Esophagus squamous epithelium (tissue), 5 donors: Measurements from ENCODE around the gene PFKP. TPM values are rescaled to one million over a fixed set of nuclear protein-coding genes. Genes with fewer than 3 reads are reported as not detected.

Source experiments
- DNase-seq: peaks from one replicate; lab custom pipeline; 2025; lab: John Stamatoyannopoulos, UW
- H3K27ac ChIP-seq, 4 donors: fragments of 200-600 bp; sonication (generic); one replicate each; pipeline ENCODE4 v1.5.1; 2016 to 2019; ENCODE audit warnings: mild to moderate bottlenecking in 1 of 4
- H3K27me3 ChIP-seq, 4 donors: fragments of 200-600 bp; sonication (generic); 1 replicate in 3 of 4; 2 replicates in 1 of 4; pipeline versions ENCODE4 v1.5.1 to v1.6.0; 2017 to 2021; ENCODE audit warnings: antibody characterized with exemption in 1 of 4
- H3K36me3 ChIP-seq, 3 donors: fragments of 200-600 bp; sonication (generic); one replicate each; pipeline ENCODE4 v1.5.1; 2016 to 2019
- H3K4me1 ChIP-seq, 3 donors: fragments of 200-600 bp; sonication (generic); one replicate each; pipeline ENCODE4 v1.5.1; 2017 to 2019
- H3K4me3 ChIP-seq, 4 donors: fragments of 200-600 bp; sonication (generic); 1 replicate in 3 of 4; 2 replicates in 1 of 4; pipeline ENCODE4 v1.5.1; 2016 to 2019; ENCODE audit warnings: mild to moderate bottlenecking in 2 of 4, moderate library complexity in 1 of 4
- H3K9me3 ChIP-seq, 3 donors: fragments of 200-600 bp; sonication (generic); one replicate each; pipeline ENCODE4 v1.5.1; 2016 to 2019
- CTCF ChIP-seq, 6 experiments: fragments of 450-650 bp in 4 of 6; fragments of 200-600 bp in 2 of 6; sonication (generic) in 2 of 6; IDR thresholded peaks; one replicate each; pipeline ENCODE4 v1.5.1; 2016 to 2019; ENCODE audit warnings: antibody characterized with exemption in 6 of 6, mild to moderate bottlenecking in 4 of 6, moderate library complexity in 4 of 6
- POLR2A ChIP-seq, 4 donors: fragments of 450-650 bp; IDR thresholded peaks; one replicate each; pipeline ENCODE4 v1.6.1; 2017; ENCODE audit warnings: antibody characterized with exemption in 4 of 4, mild to moderate bottlenecking in 4 of 4, moderate library complexity in 3 of 4
- WGBS, 2 donors: methylation state at CpG; one replicate each; pipeline ENCODE4 v1.1.5; 2018; 5-methylcytosine and 5-hydroxymethylcytosine counted together
- intact Hi-C: fragments of 100-400 bp; cut with DNase I; formaldehyde crosslinking; loops from one replicate; pipeline ENCODE4 v1.15.0; 2022
- total RNA-seq, 4 donors: library from RNA; depleted of rRNA; stranded (reverse); fragments of >200 nt; gene quantifications; one replicate each; pipeline ENCODE4 v1.1.0, GENCODE V29; 2016
- donor health status: DM: yes; HTN: yes; CAD: no.

The PFKP gene
- total RNA-seq, 4 donors from 2014 or later = 69.7 to 94.0 (median 86.4) TPM

DNA sequence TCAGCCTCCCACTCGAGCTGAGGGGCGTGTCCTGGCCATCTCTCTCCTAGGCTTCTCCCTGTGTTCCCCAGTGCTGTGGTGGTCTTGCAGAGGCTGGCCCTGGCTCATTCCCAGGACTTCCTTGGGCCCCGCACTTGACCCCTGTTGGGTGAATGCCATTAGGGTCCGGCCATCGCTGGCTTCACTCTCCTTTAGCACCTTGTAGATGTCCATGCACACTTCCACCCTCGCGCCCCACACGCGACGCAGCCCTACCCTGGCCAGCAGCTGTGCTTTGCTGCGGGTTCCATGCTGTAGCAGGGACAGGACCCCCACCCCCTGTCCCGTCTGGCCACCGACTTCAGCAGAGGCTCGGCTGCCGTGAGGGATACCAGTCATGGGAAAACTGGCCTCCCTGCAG lies 58.9 kb downstream of the PFKP start:
- no peak overlapping the region for H3K27ac ChIP-seq
- intact Hi-C loops = no loop called here
- H3K36me3 ChIP-seq = peaks cover 0 to 89% (median 17%) of the 10 kb centered on the region in 3 donors

GRCh38 chr10:3126741-3127346 lies 59.5 kb downstream of the PFKP start:
- intact Hi-C loops = no loop called here
- Histone ChIP-seq H3K4me1 (peaks cover 4 to 41% (median 14%) of the 10 kb centered on the region in 3 donors), H3K4me3 (no peak overlapping the region), H3K27me3 (no peaks in the 10 kb centered on the region), H3K27ac (no peak overlapping the region), H3K9me3 (no peaks in the 10 kb centered on the region), H3K36me3 (peaks cover 3 to 90% (median 17%) of the 10 kb centered on the region in 3 donors)
- no peak for DNase-seq
- WGBS, 2 donors = 41% methylated on average over 9 of the region's 25 CpGs; no CpG with 5 or more reads in 1 of the 2 donors
- no peak for TF ChIP-seq POLR2A (IDR thresholded peaks at IDR 0.05)
- TF ChIP-seq CTCF (IDR thresholded peaks at IDR 0.05) = no peak

More for the DNA sequence above, 58.9 kb downstream of the PFKP start:
- no peak for DNase-seq
- WGBS, 2 donors = 76 to 78% methylated on average over 4 to 8 of the region's 15 CpGs
- TF ChIP-seq POLR2A (IDR thresholded peaks at IDR 0.05) = no peak
- TF ChIP-seq CTCF (IDR thresholded peaks at IDR 0.05) = no peak
- H3K4me3 ChIP-seq = no peak overlapping the region
- H3K27me3 ChIP-seq = no peaks in the 10 kb centered on the region
- H3K9me3 ChIP-seq = no peaks in the 10 kb centered on the region
- H3K4me1 ChIP-seq = peaks cover 4 to 35% (median 14%) of the 10 kb centered on the region in 3 donors

GRCh38 chr10:3127921-3128320 lies 60.6 kb downstream of the PFKP start:
- no peaks in the 10 kb centered on the region for H3K9me3 ChIP-seq
- no peak overlapping the region for H3K27ac ChIP-seq
- no peak overlapping the region for H3K4me3 ChIP-seq
- H3K27me3 ChIP-seq = no peaks in the 10 kb centered on the region
- no peak for DNase-seq
- H3K4me1 ChIP-seq = peaks cover 4 to 45% (median 14%) of the 10 kb centered on the region in 3 donors
- peaks cover 13 to 90% (median 17%) of the 10 kb centered on the region in 3 donors for H3K36me3 ChIP-seq
- 81 to 89% methylated on average over 3 to 9 of the region's 10 CpGs for WGBS, 2 donors
- TF ChIP-seq POLR2A (IDR thresholded peaks at IDR 0.05) = no peak
- no peak for TF ChIP-seq CTCF (IDR thresholded peaks at IDR 0.05)
- intact Hi-C loops = no loop called here

- Histone ChIP-seq H3K36me3 (peaks cover 15 to 90% (median 16%) of the 10 kb centered on the region in 3 donors), H3K4me1 (peaks cover 4 to 45% (median 14%) of the 10 kb centered on the region in 3 donors), H3K4me3 (no peak overlapping the region), H3K27me3 (no peaks in the 10 kb centered on the region), H3K9me3 (no peaks in the 10 kb centered on the region), H3K27ac (no peak overlapping the region)
- DNase-seq = no peak
- WGBS, 2 donors = 94 to 97% methylated on average over 17 to 20 of the region's 24 CpGs
- intact Hi-C loops = no loop called here
- TF ChIP-seq POLR2A (IDR thresholded peaks at IDR 0.05) (no peak), CTCF (IDR thresholded peaks at IDR 0.05) (no peak)
Observed at GRCh38 chr10:3128379-3129130, 61.2 kb downstream of the PFKP start.
